ENCODE data around the gene UPK2. TPM values are rescaled to one million over a fixed set of nuclear protein-coding genes. Genes with fewer than 3 reads are reported as not detected.
"Not testable (repeated sequence)": the region's sequence is repeated elsewhere in the genome, so short reads cannot be mapped to it uniquely, and the experiment has no call there.

Gene UPK2
- total RNA-seq, 1 donor from 2014 or later, result 0.86 TPM

DNA sequence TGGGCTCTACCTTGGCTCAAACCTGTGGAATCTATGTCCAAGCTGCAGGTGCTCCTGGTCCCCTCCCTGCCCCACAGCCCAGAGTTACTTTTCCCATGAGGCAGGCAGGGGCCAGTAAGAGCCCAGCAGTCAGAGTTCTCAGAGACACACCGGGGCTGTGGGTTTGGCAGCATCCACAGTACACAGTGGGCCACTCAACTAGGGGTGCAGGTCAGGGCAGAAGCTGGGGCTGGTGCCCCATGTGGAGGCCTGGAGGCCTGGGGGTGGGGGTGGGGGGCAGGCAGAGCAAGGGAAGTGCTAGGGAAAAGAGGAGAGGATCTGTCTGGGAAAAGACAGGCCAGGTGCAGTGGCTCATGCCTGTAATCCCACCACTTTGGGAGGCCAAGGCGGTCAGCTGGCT, 2.5 kb downstream of the UPK2 start:
- DNase-seq (ENCODE audit: extremely low spot score, unreplicated experiment), result no peak

DNA sequence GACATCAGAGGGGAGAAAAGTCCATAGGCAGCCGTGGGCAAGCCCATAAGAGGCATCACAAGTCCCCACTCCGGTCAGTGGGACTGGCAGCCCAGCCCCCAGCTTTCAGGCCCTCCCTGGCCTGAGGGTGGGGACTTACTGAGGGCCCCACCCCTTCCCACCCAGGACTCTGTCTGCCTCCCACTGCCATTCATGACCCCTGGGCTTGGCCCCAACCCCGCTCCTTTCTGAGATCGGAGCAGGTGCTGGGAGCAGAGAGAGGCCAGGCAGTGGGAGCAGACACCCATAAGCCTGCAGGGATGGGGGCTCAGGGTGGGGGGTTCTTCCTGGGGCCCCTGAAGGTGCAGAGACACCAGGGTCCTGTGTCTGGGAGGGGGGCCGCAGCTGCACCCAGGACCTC, 5.1 kb downstream of the UPK2 start:
- H3K9me3 Mint-ChIP-seq (ENCODE audit: unreplicated experiment), result no peaks in the 10 kb centered on the region
- TF ChIP-seq, protein P1, sequence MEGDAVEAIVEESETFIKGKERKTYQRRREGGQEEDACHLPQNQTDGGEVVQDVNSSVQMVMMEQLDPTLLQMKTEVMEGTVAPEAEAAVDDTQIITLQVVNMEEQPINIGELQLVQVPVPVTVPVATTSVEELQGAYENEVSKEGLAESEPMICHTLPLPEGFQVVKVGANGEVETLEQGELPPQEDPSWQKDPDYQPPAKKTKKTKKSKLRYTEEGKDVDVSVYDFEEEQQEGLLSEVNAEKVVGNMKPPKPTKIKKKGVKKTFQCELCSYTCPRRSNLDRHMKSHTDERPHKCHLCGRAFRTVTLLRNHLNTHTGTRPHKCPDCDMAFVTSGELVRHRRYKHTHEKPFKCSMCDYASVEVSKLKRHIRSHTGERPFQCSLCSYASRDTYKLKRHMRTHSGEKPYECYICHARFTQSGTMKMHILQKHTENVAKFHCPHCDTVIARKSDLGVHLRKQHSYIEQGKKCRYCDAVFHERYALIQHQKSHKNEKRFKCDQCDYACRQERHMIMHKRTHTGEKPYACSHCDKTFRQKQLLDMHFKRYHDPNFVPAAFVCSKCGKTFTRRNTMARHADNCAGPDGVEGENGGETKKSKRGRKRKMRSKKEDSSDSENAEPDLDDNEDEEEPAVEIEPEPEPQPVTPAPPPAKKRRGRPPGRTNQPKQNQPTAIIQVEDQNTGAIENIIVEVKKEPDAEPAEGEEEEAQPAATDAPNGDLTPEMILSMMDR (IDR thresholded peaks at IDR 0.05), result no peak
- no peak overlapping the region for H3K4me3 Mint-ChIP-seq (ENCODE audit: unreplicated experiment)
- DNase-seq (ENCODE audit: extremely low spot score, unreplicated experiment), result no peak
- H3K4me1 Mint-ChIP-seq (ENCODE audit: unreplicated experiment), result peaks cover 6% of the 10 kb centered on the region
- peaks cover 11% of the 10 kb centered on the region for H3K27me3 Mint-ChIP-seq (ENCODE audit: unreplicated experiment)
- H3K27ac Mint-ChIP-seq (ENCODE audit: unreplicated experiment), result no peak overlapping the region
- no peaks in the 10 kb centered on the region for H3K36me3 Mint-ChIP-seq (ENCODE audit: unreplicated experiment)

More for the DNA sequence above, 2.5 kb downstream of the UPK2 start:
- H3K9me3 Mint-ChIP-seq (ENCODE audit: unreplicated experiment), result no peaks in the 10 kb centered on the region
- H3K27ac Mint-ChIP-seq (ENCODE audit: unreplicated experiment), result no peak overlapping the region
- H3K4me3 Mint-ChIP-seq (ENCODE audit: unreplicated experiment), result no peak overlapping the region
- H3K27me3 Mint-ChIP-seq (ENCODE audit: unreplicated experiment), result peaks cover 18% of the 10 kb centered on the region
- H3K36me3 Mint-ChIP-seq (ENCODE audit: unreplicated experiment), result no peaks in the 10 kb centered on the region
- TF ChIP-seq, protein P1 (IDR thresholded peaks at IDR 0.05), result no peak
- peaks cover 6% of the 10 kb centered on the region for H3K4me1 Mint-ChIP-seq (ENCODE audit: unreplicated experiment)

DNA sequence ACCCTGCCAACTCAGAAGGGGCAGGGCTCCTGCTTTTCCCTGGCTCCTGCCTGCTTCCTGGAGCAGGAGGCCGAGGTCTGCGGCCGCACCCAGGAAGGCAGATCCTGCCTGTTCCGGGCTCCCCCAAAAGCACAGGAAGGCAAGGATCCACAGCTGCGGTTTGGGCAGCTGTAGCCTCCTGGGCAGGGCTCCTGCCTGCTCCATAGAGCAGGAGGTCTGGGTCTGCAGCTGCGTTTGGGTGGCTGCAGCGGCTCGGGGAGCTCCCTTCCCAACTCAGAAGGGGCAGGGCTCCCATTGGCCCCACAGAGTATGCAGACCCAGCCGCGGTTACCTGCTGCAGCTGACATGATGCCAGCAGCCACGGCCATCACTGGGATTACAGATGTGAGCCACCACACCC, 5.5 kb downstream of the UPK2 start:
- DNase-seq (ENCODE audit: extremely low spot score, unreplicated experiment), result no peak
- Mint-ChIP-seq H3K36me3 (ENCODE audit: unreplicated experiment) (no peaks in the 10 kb centered on the region), H3K4me1 (ENCODE audit: unreplicated experiment) (peaks cover 2% of the 10 kb centered on the region), H3K27me3 (ENCODE audit: unreplicated experiment) (peaks cover 11% of the 10 kb centered on the region), H3K27ac (ENCODE audit: unreplicated experiment) (no peak overlapping the region), H3K9me3 (ENCODE audit: unreplicated experiment) (no peaks in the 10 kb centered on the region), H3K4me3 (ENCODE audit: unreplicated experiment) (no peak overlapping the region)
- TF ChIP-seq, protein P1 (IDR thresholded peaks at IDR 0.05), result no peak

DNA sequence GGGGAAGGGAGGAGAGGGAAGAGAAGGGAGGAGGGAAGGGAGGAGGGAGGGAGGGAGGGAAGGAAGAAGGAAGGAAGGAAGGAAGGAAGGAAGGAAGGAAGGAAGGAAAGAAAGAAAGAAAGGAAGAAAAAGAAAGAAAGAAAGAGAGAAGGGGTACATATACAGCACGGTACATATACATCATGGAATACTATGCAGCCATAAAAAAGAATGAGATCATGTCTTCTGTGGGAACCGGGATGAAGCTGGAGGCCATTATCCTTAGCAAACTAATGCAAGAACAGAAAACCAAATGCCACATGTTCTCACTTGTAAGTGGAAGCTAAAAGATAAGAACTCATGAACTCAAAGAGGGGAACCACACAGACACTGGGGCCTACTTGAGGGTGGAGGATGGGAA, 13.4 kb downstream of the UPK2 start:
- not testable (repeated sequence) for H3K27ac Mint-ChIP-seq (ENCODE audit: unreplicated experiment); DNase-seq (ENCODE audit: extremely low spot score, unreplicated experiment); H3K9me3 Mint-ChIP-seq (ENCODE audit: unreplicated experiment); H3K4me1 Mint-ChIP-seq (ENCODE audit: unreplicated experiment); H3K36me3 Mint-ChIP-seq (ENCODE audit: unreplicated experiment); H3K4me3 Mint-ChIP-seq (ENCODE audit: unreplicated experiment)
- H3K27me3 Mint-ChIP-seq (ENCODE audit: unreplicated experiment), result peaks cover 22% of the 10 kb centered on the region

DNA sequence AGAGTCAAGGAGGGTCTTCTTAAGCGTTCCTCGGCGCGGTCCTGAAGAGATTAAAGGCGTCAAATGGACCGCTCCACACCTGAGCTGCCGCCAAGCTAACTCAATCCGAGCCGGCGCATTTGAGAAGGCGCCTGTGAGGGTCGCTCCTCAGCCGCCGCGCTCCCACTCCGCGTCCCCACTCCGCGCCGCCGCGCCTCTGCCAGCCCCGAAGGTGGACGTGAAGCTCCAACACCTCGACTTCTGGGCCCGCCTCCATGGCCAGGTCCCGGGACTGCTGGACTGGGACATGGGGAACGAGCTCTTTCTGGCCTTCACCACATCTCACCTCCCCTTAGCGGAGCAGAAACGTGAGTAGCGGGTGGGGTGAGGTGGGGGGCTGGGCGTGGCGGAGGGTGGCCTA, 15.5 kb downstream of the UPK2 start, which contains the start of gene FOXR1:
TSS of gene FOXR1 (plus strand) at position 116 of the 400 bp plus-strand sequence. CDS start at position 287, 171 bp downstream.
- no peak within 1 kb of the TSS for H3K4me3 Mint-ChIP-seq (ENCODE audit: unreplicated experiment)
- no peak for DNase-seq (ENCODE audit: extremely low spot score, unreplicated experiment)
- H3K36me3 Mint-ChIP-seq (ENCODE audit: unreplicated experiment), result no peaks in the 10 kb centered on the region
- H3K27ac Mint-ChIP-seq (ENCODE audit: unreplicated experiment), result no peak within 1 kb of the TSS
- TF ChIP-seq, protein P1 (IDR thresholded peaks at IDR 0.05), result no peak
- no peaks in the 10 kb centered on the region for H3K9me3 Mint-ChIP-seq (ENCODE audit: unreplicated experiment)
- H3K4me1 Mint-ChIP-seq (ENCODE audit: unreplicated experiment), result no peaks in the 10 kb centered on the region
- peaks cover 38% of the 10 kb centered on the region for H3K27me3 Mint-ChIP-seq (ENCODE audit: unreplicated experiment)

DNA sequence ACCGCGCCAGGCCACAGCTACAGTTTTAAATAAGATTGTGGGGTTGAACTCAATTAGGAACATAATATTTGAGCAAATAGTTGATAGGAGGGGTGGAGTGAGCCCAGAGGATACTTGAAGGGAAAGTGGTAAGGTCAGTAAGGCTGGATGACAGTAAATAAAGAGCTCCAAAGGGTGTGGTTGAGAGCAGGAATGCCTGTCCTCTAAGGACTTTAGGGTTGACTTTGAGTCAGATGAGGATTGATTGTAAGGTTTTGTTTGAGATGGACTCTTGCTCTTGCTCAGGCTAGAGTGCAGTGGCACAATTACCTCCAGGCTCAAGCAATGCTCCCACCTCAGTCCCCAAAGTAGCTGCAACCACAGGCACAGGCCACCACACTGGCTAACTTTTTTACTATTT, 17.9 kb downstream of the UPK2 start:
- Mint-ChIP-seq H3K4me1 (ENCODE audit: unreplicated experiment) (no peaks in the 10 kb centered on the region), H3K4me3 (ENCODE audit: unreplicated experiment) (no peak overlapping the region), H3K9me3 (ENCODE audit: unreplicated experiment) (no peaks in the 10 kb centered on the region), H3K36me3 (ENCODE audit: unreplicated experiment) (no peaks in the 10 kb centered on the region), H3K27me3 (ENCODE audit: unreplicated experiment) (peaks cover 36% of the 10 kb centered on the region), H3K27ac (ENCODE audit: unreplicated experiment) (no peak overlapping the region)
- DNase-seq (ENCODE audit: extremely low spot score, unreplicated experiment), result no peak
- TF ChIP-seq, protein P1 (IDR thresholded peaks at IDR 0.05), result no peak

All from osteocyte (in vitro differentiated cells).